Pulmonary artery endothelial cell (primary cell): ENCODE data around the gene SETBP1. TPM values are rescaled to one million over a fixed set of nuclear protein-coding genes. Genes with fewer than 3 reads are reported as not detected.

Experiments used
- DNase-seq: peaks from one replicate; pipeline ENCODE4 v3.0.0-alpha.2; 2011; ENCODE audit warnings: low read depth, low spot score
- total RNA-seq: library from RNA; depleted of rRNA; stranded (reverse); fragments of >200 nt; gene quantifications from 2 replicates; pipeline ENCODE4 v1.2.3, GENCODE V29; 2014

SETBP1 gene
- total RNA-seq, 1 donor from 2014 or later = 4.0 TPM

- DNase-seq = no peak
These were observed 382.8 kb downstream of the SETBP1 start for GRCh38 chr18:45063246-45064038.

- no peak for DNase-seq
These were observed 385.5 kb downstream of the SETBP1 start for GRCh38 chr18:45066210-45066609.

GRCh38 chr18:45066886-45067285 is 386.2 kb downstream of the SETBP1 start:
- no peak for DNase-seq

- DNase-seq = no peak
These were observed 387.9 kb downstream of the SETBP1 start for GRCh38 chr18:45068400-45069094.

GRCh38 chr18:45069546-45069945 is 388.9 kb downstream of the SETBP1 start:
- DNase-seq = no peak

- no peak for DNase-seq
These were observed 391.3 kb downstream of the SETBP1 start for GRCh38 chr18:45071956-45072355.

- no peak for DNase-seq
These were observed 392.9 kb downstream of the SETBP1 start for GRCh38 chr18:45073556-45073955.

GRCh38 chr18:45081566-45082181 is 401.0 kb downstream of the SETBP1 start:
- DNase-seq = no peak

GRCh38 chr18:45083226-45083855 is 402.7 kb downstream of the SETBP1 start:
- DNase-seq = no peak

GRCh38 chr18:45084206-45084605 is 403.5 kb downstream of the SETBP1 start:
- no peak for DNase-seq

- DNase-seq = no peak
These were observed 405.4 kb downstream of the SETBP1 start for GRCh38 chr18:45085916-45086624.

- no peak for DNase-seq
These were observed 406.1 kb downstream of the SETBP1 start for GRCh38 chr18:45086777-45087176.

GRCh38 chr18:45090526-45091140 is 409.9 kb downstream of the SETBP1 start:
- no peak for DNase-seq

- no peak for DNase-seq
These were observed 419.8 kb downstream of the SETBP1 start for GRCh38 chr18:45100321-45101105.

GRCh38 chr18:45102126-45102525 is 421.4 kb downstream of the SETBP1 start:
- no peak for DNase-seq

GRCh38 chr18:45102863-45103262 is 422.2 kb downstream of the SETBP1 start:
- DNase-seq = no peak

GRCh38 chr18:45103319-45104048 is 422.8 kb downstream of the SETBP1 start:
- no peak for DNase-seq

GRCh38 chr18:45104049-45104395 is 423.3 kb downstream of the SETBP1 start:
- DNase-seq = no peak

- no peak for DNase-seq
These were observed 425.7 kb downstream of the SETBP1 start for GRCh38 chr18:45106331-45106774.
